SK-N-SH (cell line): Measurements from ENCODE around the gene SLPI.

ENCODE experiments used
- CTCF ChIP-seq: fragments of 200-600 bp; sonication (generic); IDR thresholded peaks from 2 replicates; pipeline ENCODE4 v1.6.1; 2017; ENCODE audit warnings: antibody characterized with exemption, mild to moderate bottlenecking, moderate library complexity
- ELF1 ChIP-seq: IDR thresholded peaks from 2 replicates; pipeline ENCODE4 v1.4.0; 2012
- EP300 ChIP-seq, 2 experiments: IDR thresholded peaks; 2 replicates each; pipeline versions ENCODE4 v1.4.0 to v1.6.1; 2012; ENCODE audit warnings: borderline replicate concordance in 1 of 2, low read depth in 1 of 2, low read length in 1 of 2
- EZH2phosphoT487 ChIP-seq: fragments of 200-600 bp; sonication (generic); IDR thresholded peaks from 2 replicates; pipeline ENCODE4 v1.6.1; 2017; ENCODE audit warnings: low read depth, mixed run types, mild to moderate bottlenecking, antibody characterized with exemption, moderate library complexity, borderline replicate concordance
- FOXJ3 ChIP-seq: sonication (generic); formaldehyde crosslinking; IDR thresholded peaks from 2 replicates; pipeline ENCODE4 v1.5.1; 2020; ENCODE audit warnings: mild to moderate bottlenecking, missing genetic modification reagents
- GABPA ChIP-seq: IDR thresholded peaks from 2 replicates; pipeline ENCODE4 v1.4.0; 2012; ENCODE audit warnings: low read depth, mild to moderate bottlenecking
- JUND ChIP-seq: IDR thresholded peaks from 2 replicates; pipeline ENCODE4 v1.4.0; 2012
- MXI1 ChIP-seq: IDR thresholded peaks from 2 replicates; pipeline ENCODE4 v1.6.1; 2012; ENCODE audit warnings: mild to moderate bottlenecking, low read depth, low read length, improper control_type of control experiment
- PBX3 ChIP-seq: IDR thresholded peaks from 2 replicates; pipeline ENCODE4; 2012
- RAD21 ChIP-seq: IDR thresholded peaks from 2 replicates; pipeline ENCODE4 v1.6.1; 2012; ENCODE audit warnings: mild to moderate bottlenecking, low read length
- RFX5 ChIP-seq: IDR thresholded peaks from 2 replicates; pipeline ENCODE4 v1.6.1; 2012; ENCODE audit warnings: mild to moderate bottlenecking, improper control_type of control experiment, low read length
- RXRA ChIP-seq: IDR thresholded peaks from 2 replicates; pipeline ENCODE4 v1.4.0; 2012; ENCODE audit warnings: low read depth, mild to moderate bottlenecking, borderline replicate concordance
- TEAD4 ChIP-seq: IDR thresholded peaks from 2 replicates; pipeline ENCODE4 v1.4.0; 2012; ENCODE audit warnings: mild to moderate bottlenecking, borderline replicate concordance; ENCODE audit not compliant: insufficient read depth
- USF2 ChIP-seq: fragments of 150-350 bp; IDR thresholded peaks from 2 replicates; pipeline ENCODE4 v1.6.1; 2017; ENCODE audit warnings: antibody characterized with exemption, low read length, low read depth, borderline replicate concordance

GRCh38 chr20:45269056-45269455, 14.7 kb upstream of the SLPI start:
- TF ChIP-seq CTCF: no peak
- no peak for TF ChIP-seq USF2
- TF ChIP-seq JUND: no peak
- no peak for TF ChIP-seq MXI1
- TF ChIP-seq TEAD4: no peak
- no peak for TF ChIP-seq EP300 (IDR thresholded peaks at IDR 0.05; ENCODE audit: borderline replicate concordance in 1 of 2, low read depth in 1 of 2, low read length in 1 of 2)
- TF ChIP-seq EZH2phosphoT487: no peak
- no peak for TF ChIP-seq RAD21
- no peak for TF ChIP-seq PBX3
- no peak for TF ChIP-seq RXRA
- TF ChIP-seq RFX5: no peak
- TF ChIP-seq FOXJ3 (CRISPR knock-in tag): no peak
- TF ChIP-seq GABPA: no peak
- TF ChIP-seq ELF1: no peak
